Neural progenitor cell (in vitro differentiated cells): ENCODE results near the gene OPCML. TPM values are rescaled to one million over a fixed set of nuclear protein-coding genes. Genes with fewer than 3 reads are reported as not detected.

Experiments
- DNase-seq: peaks from one replicate; pipeline ENCODE4 v3.0.0-alpha.2; 2016; ENCODE audit warnings: low spot score
- H2AFZ ChIP-seq: fragments of 200-600 bp; sonication (generic); replicated peaks from 2 replicates; pipeline ENCODE4 v1.6.1; 2016; ENCODE audit warnings: antibody characterized with exemption
- H3F3A ChIP-seq: fragments of 200-600 bp; sonication (generic); 2 replicates; pipeline ENCODE4 v1.6.1; 2016; ENCODE audit warnings: antibody characterized with exemption, low read depth
- H3K27ac ChIP-seq: fragments of 200-600 bp; sonication (generic); 2 replicates; pipeline ENCODE4 v1.5.1; 2016; ENCODE audit warnings: mild to moderate bottlenecking
- H3K27me3 ChIP-seq: fragments of 200-600 bp; sonication (generic); 2 replicates; pipeline ENCODE4 v1.6.1; 2016; ENCODE audit warnings: mild to moderate bottlenecking, moderate library complexity
- H3K36me3 ChIP-seq: fragments of 200-600 bp; sonication (generic); 2 replicates; pipeline ENCODE4 v1.5.1; 2016
- H3K4me1 ChIP-seq: fragments of 200-600 bp; sonication (generic); 2 replicates; pipeline ENCODE4 v1.6.1; 2016; ENCODE audit warnings: mixed run types
- H3K4me2 ChIP-seq: fragments of 200-600 bp; sonication (generic); 2 replicates; pipeline ENCODE4 v1.6.1; 2016
- H3K4me3 ChIP-seq: fragments of 200-600 bp; sonication (generic); 2 replicates; pipeline ENCODE4 v1.5.1; 2016
- H3K79me2 ChIP-seq: fragments of 200-600 bp; sonication (generic); 2 replicates; pipeline ENCODE4 v1.6.1; 2016; ENCODE audit warnings: low read depth
- H3K9ac ChIP-seq: fragments of 200-600 bp; sonication (generic); 2 replicates; pipeline ENCODE4 v1.6.1; 2016
- H3K9me3 ChIP-seq: fragments of 200-600 bp; sonication (generic); 2 replicates; pipeline ENCODE4 v1.5.1; 2016; ENCODE audit warnings: low read depth
- H4K20me1 ChIP-seq: fragments of 200-600 bp; sonication (generic); 2 replicates; pipeline ENCODE4 v1.6.1; 2016; ENCODE audit warnings: low read depth
- H3K27ac Mint-ChIP-seq: 3 replicates; pipeline ENCODE4 v1.8.0; 2021; ENCODE audit warnings: mixed read lengths
- H3K27me3 Mint-ChIP-seq: 2 replicates; pipeline ENCODE4 v1.8.0; 2022; ENCODE audit warnings: low read depth, mild to moderate bottlenecking, inconsistent platforms, moderate library complexity, mixed read lengths; ENCODE audit not compliant: insufficient read depth
- H3K36me3 Mint-ChIP-seq: 3 replicates; pipeline ENCODE4 v1.8.0; 2021; ENCODE audit warnings: mixed read lengths
- H3K4me1 Mint-ChIP-seq: 3 replicates; pipeline ENCODE4 v1.8.0; 2021; ENCODE audit warnings: mixed read lengths
- H3K4me3 Mint-ChIP-seq: 3 replicates; pipeline ENCODE4 v1.8.0; 2021; ENCODE audit warnings: mild to moderate bottlenecking, moderate library complexity, mixed read lengths
- H3K9me3 Mint-ChIP-seq: 3 replicates; pipeline ENCODE4 v1.8.0; 2020; ENCODE audit warnings: mixed read lengths
- CTCF ChIP-seq: fragments of 200-600 bp; sonication (generic); IDR thresholded peaks from 2 replicates; pipeline ENCODE4 v1.5.1; 2017; ENCODE audit warnings: antibody characterized with exemption, mild to moderate bottlenecking
- EZH2 ChIP-seq: fragments of 200-600 bp; sonication (generic); IDR thresholded peaks from 2 replicates; pipeline ENCODE4 v1.6.1; 2017; ENCODE audit warnings: antibody characterized with exemption, mild to moderate bottlenecking, moderate library complexity
- EZH2phosphoT487 ChIP-seq: fragments of 200-600 bp; sonication (generic); IDR thresholded peaks from 2 replicates; pipeline ENCODE4 v1.6.1; 2017; ENCODE audit warnings: antibody characterized with exemption
- total RNA-seq: library from RNA; depleted of rRNA; stranded (reverse); fragments of >200 nt; gene quantifications from 2 replicates; pipeline ENCODE4 v1.2.3, GENCODE V29; 2015; ENCODE audit warnings: low replicate concordance

OPCML gene
- total RNA-seq, 1 donor from 2014 or later = 0.02 TPM

- H3K4me2 ChIP-seq = no peak overlapping the region
- H3K27me3 Mint-ChIP-seq = peaks cover 11% of the 10 kb centered on the region
These were observed 188.3 kb downstream of the OPCML start for GRCh38 chr11:133343951-133344350.

GRCh38 chr11:133339495-133340140, 192.7 kb downstream of the OPCML start:
- peaks cover 9% of the 10 kb centered on the region for H3K27me3 Mint-ChIP-seq
- no peaks in the 10 kb centered on the region for H3K36me3 Mint-ChIP-seq
- no peak for TF ChIP-seq EZH2
- TF ChIP-seq EZH2phosphoT487 = no peak
- TF ChIP-seq CTCF = no peak
- H3F3A ChIP-seq = peaks cover 19% of the 10 kb centered on the region
- no peaks in the 10 kb centered on the region for H3K36me3 ChIP-seq
- DNase-seq = no peak
- peaks cover 27% of the 10 kb centered on the region for H3K4me1 ChIP-seq
- no peak overlapping the region for H3K4me3 Mint-ChIP-seq
- H3K9me3 Mint-ChIP-seq = peaks cover 5% of the 10 kb centered on the region
- no peak overlapping the region for H3K9ac ChIP-seq
- H3K4me2 ChIP-seq = no peak overlapping the region
- no peaks in the 10 kb centered on the region for H4K20me1 ChIP-seq
- H3K9me3 ChIP-seq = no peaks in the 10 kb centered on the region
- H3K79me2 ChIP-seq = no peaks in the 10 kb centered on the region
- H2AFZ ChIP-seq = no peak overlapping the region
- no peaks in the 10 kb centered on the region for H3K27me3 ChIP-seq
- H3K27ac Mint-ChIP-seq = no peak overlapping the region
- peaks cover 24% of the 10 kb centered on the region for H3K4me1 Mint-ChIP-seq
- H3K4me3 ChIP-seq = no peak overlapping the region
- no peak overlapping the region for H3K27ac ChIP-seq

More at GRCh38 chr11:133343951-133344350, 188.3 kb downstream of the OPCML start:
- Histone ChIP-seq H3K9ac (no peak overlapping the region), H3K9me3 (no peaks in the 10 kb centered on the region), H3F3A (peaks cover 2% of the 10 kb centered on the region), H3K4me1 (peaks cover 14% of the 10 kb centered on the region), H3K79me2 (no peaks in the 10 kb centered on the region), H2AFZ (no peak overlapping the region), H3K36me3 (no peaks in the 10 kb centered on the region), H4K20me1 (no peaks in the 10 kb centered on the region), H3K27ac (no peak overlapping the region), H3K27me3 (no peaks in the 10 kb centered on the region), H3K4me3 (no peak overlapping the region)
- no peak for TF ChIP-seq EZH2
- TF ChIP-seq EZH2phosphoT487 = no peak
- TF ChIP-seq CTCF = no peak
- DNase-seq = no peak
- peaks cover 12% of the 10 kb centered on the region for H3K4me1 Mint-ChIP-seq
- H3K36me3 Mint-ChIP-seq = no peaks in the 10 kb centered on the region
- H3K4me3 Mint-ChIP-seq = no peak overlapping the region
- H3K27ac Mint-ChIP-seq = no peak overlapping the region
- no peaks in the 10 kb centered on the region for H3K9me3 Mint-ChIP-seq

- peak overlapping the region; percentile 58 for H3K27ac ChIP-seq
- TF ChIP-seq EZH2phosphoT487 = no peak
- TF ChIP-seq EZH2 = no peak
- no peak for TF ChIP-seq CTCF
- H3K4me1 Mint-ChIP-seq = peaks cover 24% of the 10 kb centered on the region
- H3K4me3 Mint-ChIP-seq = no peak overlapping the region
- H3K4me2 ChIP-seq = peak overlapping the region; percentile 57
- H3K79me2 ChIP-seq = no peaks in the 10 kb centered on the region
- H3K36me3 Mint-ChIP-seq = no peaks in the 10 kb centered on the region
- DNase-seq = no peak
- no peaks in the 10 kb centered on the region for H3K9me3 ChIP-seq
- peaks cover 9% of the 10 kb centered on the region for H3K9me3 Mint-ChIP-seq
- H3K27me3 Mint-ChIP-seq = peaks cover 9% of the 10 kb centered on the region
- H3K9ac ChIP-seq = no peak overlapping the region
- peaks cover 19% of the 10 kb centered on the region for H3F3A ChIP-seq
- no peak overlapping the region for H3K4me3 ChIP-seq
- H2AFZ ChIP-seq = peak overlapping the region; percentile 89
- H3K27ac Mint-ChIP-seq = no peak overlapping the region
- H3K27me3 ChIP-seq = no peaks in the 10 kb centered on the region
- H4K20me1 ChIP-seq = no peaks in the 10 kb centered on the region
- peaks cover 23% of the 10 kb centered on the region for H3K4me1 ChIP-seq
- H3K36me3 ChIP-seq = no peaks in the 10 kb centered on the region
These were observed 193.7 kb downstream of the OPCML start for GRCh38 chr11:133338588-133338987.
